Measurements from ENCODE around the gene DLST.

DNA sequence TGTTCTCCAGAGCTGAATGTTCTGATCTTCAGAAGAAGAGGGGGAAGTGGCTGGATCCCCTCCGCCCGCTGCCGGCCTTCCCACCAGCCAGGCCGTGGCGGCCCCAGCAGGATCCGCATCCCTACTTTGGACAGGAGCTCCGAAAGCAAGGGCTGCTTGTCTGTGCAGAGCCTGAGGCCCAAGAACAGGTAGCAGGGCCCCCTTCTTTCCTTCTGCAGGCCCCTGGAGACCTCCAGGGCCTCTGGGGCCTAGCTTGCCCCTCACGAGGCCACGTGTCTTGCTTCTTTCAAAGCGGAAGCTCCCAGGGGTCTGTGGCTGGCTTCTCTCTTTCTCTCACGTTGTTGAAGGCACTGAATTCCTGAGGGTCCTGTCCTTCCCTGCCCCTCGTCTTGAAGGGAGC is 60.5 kb downstream of the DLST start:
- TF ChIP-seq, protein P1, sequence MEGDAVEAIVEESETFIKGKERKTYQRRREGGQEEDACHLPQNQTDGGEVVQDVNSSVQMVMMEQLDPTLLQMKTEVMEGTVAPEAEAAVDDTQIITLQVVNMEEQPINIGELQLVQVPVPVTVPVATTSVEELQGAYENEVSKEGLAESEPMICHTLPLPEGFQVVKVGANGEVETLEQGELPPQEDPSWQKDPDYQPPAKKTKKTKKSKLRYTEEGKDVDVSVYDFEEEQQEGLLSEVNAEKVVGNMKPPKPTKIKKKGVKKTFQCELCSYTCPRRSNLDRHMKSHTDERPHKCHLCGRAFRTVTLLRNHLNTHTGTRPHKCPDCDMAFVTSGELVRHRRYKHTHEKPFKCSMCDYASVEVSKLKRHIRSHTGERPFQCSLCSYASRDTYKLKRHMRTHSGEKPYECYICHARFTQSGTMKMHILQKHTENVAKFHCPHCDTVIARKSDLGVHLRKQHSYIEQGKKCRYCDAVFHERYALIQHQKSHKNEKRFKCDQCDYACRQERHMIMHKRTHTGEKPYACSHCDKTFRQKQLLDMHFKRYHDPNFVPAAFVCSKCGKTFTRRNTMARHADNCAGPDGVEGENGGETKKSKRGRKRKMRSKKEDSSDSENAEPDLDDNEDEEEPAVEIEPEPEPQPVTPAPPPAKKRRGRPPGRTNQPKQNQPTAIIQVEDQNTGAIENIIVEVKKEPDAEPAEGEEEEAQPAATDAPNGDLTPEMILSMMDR (conservative IDR thresholded peaks at IDR 0.05 in 1 of 2, IDR thresholded peaks at IDR 0.05 in 1 of 2; ENCODE audit: low read depth in 1 of 2, low read length in 2 of 2): no peak
- TF ChIP-seq EZH2 (IDR thresholded peaks at IDR 0.05; ENCODE audit: low read length, missing control alignments): no peak

All from fibroblast of lung (primary cell).